DLD1 (cell line): ENCODE data around the gene SLC50A1.

Experiments used
- in situ Hi-C: cut with HindIII; loops from 2 replicates; pipeline ENCODE4 v1.10.0; 2017; ENCODE audit warnings: low sequenced_read_pairs

SLC50A1 gene, protein sequence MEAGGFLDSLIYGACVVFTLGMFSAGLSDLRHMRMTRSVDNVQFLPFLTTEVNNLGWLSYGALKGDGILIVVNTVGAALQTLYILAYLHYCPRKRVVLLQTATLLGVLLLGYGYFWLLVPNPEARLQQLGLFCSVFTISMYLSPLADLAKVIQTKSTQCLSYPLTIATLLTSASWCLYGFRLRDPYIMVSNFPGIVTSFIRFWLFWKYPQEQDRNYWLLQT

DNA sequence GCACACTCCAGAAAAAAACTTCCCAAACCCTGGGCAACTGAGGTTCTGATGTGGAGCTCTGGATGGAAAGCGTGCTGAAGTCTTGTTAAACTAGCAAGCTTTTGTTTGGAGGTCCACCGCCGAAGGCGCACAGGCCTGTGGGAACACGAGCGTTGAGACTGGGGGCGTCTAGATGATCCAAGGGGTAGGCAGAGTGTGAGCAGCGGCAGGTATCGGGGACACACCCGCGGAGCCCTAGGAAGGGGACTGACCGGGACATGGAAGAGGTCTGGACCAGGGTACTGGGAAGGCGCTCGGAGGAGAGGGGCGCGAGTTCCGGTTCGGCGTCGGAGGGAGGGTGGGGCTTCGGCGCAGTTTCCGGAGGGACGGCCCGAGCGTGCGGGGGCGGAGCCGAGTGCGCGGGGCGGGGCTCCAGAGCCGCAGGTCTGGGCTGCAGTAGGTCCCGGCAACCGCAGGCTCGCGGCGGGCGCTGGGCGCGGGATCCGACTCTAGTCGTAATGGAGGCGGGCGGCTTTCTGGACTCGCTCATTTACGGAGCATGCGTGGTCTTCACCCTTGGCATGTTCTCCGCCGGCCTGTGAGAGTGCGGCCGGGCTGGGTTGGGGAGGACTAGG lies at the start of gene SLC50A1:
TSS of gene SLC50A1 (plus strand) at position 438 of the 614 bp plus-strand sequence. CDS start at position 498, 60 bp downstream.
- in situ Hi-C loops, result no loop called here

DNA sequence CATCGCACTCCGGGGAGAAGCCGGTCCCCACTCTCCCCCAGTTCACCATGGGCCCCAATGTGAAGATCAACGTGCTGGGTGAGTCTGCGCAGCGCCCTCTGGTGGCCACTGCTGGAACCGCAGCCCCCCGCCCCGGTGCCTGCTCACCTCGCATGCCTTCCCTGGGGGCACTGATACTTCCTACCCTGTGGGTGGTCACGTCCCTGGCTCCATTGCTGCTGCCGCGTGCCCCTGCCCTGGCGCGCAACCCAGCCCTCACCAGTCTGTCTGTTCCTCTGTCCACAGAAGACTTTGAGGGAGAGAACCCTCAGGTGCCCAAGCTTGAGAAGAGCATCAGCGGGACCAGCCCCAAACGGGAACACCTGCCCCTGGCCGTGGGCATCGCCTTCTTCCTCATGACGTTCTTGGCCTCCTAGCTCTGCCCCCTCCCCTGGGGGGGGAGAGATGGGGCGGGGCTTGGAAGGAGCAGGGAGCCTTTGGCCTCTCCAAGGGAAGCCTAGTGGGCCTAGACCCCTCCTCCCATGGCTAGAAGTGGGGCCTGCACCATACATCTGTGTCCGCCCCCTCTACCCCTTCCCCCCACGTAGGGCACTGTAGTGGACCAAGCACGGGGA lies 49.4 kb upstream of the SLC50A1 start:
- in situ Hi-C loops, result no loop called here

DNA sequence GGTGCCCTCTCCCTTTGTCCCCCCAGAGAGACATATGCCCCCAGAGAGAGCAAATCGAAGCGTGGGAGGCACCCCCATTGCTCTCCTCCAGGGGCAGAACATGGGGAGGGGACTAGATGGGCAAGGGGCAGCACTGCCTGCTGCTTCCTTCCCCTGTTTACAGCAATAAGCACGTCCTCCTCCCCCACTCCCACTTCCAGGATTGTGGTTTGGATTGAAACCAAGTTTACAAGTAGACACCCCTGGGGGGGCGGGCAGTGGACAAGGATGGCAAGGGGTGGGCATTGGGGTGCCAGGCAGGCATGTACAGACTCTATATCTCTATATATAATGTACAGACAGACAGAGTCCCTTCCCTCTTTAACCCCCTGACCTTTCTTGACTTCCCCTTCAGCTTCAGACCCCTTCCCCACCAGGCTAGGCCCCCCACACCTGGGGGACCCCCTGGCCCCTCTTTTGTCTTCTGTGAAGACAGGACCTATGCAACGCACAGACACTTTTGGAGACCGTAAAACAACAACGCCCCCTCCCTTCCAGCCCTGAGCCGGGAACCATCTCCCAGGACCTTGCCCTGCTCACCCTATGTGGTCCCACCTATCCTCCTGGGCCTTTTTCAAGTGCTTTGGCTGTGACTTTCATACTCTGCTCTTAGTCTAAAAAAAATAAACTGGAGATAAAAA lies 48.7 kb upstream of the SLC50A1 start:
- in situ Hi-C loops, result no loop called here

DNA sequence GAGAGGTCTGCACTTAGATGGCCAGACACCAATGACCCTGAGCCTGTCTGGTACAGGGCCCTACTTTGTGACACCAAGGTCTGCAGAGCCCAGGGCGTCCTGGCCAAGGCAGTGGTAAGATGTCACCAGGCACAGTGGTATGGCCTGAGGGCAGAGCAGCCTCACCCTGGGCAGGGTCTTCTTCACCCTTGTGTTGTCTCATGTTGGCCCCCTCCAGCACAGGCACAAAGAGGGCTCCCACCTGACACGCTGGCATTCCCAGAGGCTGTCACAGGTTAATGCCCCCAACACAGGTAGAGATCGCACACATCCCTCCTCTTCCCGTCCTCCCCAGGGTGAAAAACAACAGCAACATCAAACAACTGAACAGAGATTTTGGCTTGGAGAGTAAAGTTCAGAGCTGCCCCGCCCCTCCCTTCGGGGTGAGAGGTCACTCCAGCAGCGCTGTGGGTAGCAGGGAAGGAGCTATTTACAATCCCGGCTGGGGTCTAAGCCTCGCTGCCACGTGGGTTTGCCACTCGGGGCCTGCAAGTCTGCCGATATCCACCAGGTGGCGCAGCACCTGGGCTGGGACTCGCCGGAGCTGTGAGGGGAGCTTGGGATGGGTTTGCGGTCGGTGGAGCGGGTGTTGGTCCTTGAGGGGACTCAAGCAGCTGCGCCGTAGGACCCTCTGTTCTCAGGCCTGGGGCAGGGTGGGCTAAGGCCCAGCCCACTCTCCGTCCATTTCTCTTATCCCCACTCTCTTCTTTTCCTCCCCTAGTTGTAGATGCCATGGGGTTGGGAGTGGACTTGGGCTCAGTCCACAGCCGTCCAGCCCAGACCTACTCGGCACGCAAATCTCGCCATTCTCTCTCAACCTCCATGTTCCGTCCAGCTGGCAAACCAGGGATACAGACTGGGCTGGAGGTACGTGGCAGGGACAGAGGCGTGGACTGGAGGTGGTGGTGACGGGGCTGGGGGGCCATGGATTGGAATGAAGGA lies 44.3 kb upstream of the SLC50A1 start:
- in situ Hi-C loops, result no loop called here

DNA sequence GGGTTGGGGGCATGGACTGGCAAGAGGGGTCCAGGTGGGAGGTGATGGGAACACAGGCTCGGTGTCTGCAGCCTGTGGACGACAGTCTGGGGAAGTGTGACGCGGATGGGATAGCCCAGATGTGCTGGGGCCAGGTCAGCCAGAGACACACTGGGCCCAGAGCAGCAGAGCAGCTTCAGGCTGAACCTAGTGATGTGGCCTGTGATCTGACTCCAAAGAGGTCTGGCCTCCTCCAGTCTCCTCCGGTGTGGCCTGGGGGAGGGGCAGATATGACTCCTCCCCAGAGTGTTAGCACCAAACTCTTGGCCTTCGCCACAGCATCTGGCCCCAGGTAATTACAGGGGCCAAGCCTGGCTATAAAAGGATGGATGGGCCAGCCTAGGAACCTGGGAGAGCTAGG lies 43.5 kb upstream of the SLC50A1 start:
- in situ Hi-C loops, result no loop called here

DNA sequence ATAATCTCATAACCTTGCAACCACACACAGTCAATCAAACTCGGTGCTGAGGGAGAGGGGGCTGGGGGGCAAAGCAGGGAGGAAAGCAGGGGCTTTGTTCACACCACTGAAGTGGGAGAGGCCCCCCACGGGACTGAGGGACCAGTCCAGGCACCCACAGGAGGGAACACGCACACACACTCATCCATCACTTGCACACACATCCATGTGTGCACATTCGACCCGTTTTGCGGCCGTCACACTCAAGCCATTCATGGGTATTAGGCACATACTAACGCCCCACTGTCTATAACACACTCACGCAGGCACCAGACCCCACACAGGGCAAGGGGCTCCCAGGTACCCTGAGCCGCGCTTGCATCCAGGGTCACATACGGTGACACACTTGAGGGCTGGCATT lies 43.0 kb upstream of the SLC50A1 start:
- in situ Hi-C loops, result no loop called here

DNA sequence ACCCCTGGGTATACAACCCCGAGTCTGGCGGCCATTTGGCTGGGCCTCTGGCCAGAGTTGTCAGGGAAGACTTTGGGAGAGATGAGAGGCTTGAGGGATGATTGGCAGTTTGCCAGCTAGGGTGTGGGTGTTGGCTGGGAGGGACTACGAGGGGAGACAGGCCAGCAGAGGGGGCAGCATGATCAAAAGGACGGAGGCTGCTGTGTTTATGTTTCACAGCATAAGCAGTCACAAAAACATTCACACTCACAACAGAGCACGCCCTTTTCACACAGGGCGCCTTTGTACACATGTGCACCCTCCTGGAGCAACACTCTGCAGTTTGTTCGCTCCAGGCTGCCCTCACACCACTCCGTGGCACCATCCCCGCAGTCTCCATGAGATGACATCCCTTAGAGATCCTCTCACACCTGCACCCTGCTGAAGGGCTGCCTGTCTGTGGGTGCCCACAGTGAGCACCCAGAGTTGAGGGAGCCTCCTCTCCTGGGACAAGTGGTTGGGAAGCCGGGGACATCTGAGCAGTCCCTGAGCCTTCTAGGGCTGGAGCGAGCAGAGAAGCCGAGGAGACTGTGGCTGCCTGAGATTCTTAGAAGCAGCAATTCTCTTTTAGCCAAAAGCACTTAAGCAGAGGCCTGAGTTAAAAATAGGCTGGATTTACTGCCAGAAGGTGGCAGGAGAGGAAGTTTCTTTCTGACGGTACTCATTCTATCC lies 41.6 kb upstream of the SLC50A1 start:
- in situ Hi-C loops, result no loop called here

DNA sequence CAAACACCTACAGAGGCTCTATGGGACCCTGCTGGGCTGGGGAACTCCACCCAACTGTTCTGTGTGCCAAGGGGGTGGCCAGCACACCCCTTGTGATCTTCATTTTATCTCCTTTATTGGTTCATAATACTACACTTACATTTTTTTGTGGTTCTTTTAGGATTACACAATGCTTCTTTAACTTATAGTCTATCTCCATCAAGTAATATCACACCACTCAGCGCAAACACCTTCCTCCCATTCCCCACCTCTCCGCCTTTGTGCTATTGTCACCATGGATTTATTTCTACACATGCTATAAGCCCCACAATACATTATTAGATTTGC lies 41.1 kb upstream of the SLC50A1 start:
- in situ Hi-C loops, result no loop called here

DNA sequence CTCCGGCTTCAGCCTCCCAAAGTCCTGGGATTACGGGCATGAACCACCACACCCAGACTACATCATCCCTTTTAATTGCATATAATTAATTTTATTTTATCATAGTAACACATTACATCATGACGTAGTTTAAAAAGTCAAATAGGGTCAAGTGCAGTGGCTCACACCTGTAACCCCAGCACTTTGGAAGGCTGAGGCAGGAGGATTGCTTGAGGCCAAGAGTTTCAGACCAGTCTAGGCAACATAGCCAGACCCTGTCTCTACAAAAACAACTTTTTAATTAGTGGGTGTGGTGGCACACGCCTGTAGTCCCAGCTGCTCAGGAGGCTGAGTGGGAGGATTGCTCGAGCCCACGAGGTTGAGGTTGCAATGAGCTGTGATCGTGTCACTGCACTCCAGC lies 36.3 kb upstream of the SLC50A1 start:
- in situ Hi-C loops, result no loop called here

DNA sequence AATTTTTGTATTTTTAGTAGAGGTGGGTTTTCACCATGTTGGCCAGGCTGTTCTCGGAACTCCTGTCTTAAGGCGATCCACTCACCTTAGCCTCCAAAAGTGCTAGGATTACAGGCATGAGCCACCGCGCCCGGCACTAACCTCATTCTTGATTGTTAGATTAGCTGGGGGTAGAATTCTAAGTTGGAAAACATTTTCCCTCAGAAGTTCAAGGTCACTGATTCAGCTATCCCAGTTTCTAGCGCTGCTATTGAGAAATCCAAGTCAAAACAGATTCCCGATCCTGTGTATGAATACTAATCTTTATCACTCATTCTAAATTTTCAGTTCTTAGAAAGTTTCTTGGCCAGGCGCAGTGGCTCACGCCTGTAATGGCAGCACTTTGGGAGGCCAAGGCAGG lies 32.3 kb upstream of the SLC50A1 start:
- in situ Hi-C loops, result no loop called here

DNA sequence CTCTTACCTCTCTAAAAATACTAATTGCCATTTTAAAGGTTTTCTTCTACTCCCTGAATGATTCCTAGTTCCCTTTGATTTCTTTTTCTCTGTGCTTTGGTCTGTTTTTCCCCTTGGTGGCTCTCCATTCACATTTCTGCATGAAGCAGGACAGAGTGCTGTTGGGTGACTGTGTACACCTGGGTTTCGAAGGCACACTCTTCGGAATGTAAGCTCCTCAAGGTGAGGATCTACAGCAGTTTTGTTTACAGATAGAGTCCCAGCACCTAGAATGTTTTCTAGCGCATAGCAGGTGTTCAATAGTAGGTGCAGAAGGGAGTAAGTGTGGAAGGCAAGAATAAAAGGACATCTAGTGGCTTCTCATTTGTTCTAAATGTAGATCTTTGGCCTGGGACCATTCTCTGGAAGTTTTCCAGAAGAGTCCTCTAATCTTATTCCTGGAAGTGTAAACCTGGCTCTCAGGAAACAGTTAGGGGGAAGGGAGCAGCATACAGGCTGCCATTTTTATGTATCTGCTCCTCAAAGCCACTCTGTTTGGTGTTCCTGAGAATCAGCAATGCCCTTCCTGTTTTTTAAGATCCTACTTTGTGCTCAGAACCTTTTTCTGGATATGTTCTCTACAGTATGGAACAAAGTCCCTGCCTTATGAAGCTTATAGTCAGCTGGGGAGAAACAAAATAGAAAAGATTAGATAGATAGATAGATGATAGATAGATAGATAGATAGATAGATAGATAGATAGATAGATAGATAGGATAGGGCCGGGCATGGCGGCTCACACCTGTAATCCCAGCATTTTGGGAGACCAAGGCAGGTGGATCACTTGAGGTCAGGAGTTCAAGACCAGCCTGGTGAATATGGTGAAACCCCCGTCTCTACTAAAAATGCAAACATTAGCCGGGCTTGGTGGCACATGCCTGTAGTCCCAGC lies 30.8 kb upstream of the SLC50A1 start:
- in situ Hi-C loops, result no loop called here

DNA sequence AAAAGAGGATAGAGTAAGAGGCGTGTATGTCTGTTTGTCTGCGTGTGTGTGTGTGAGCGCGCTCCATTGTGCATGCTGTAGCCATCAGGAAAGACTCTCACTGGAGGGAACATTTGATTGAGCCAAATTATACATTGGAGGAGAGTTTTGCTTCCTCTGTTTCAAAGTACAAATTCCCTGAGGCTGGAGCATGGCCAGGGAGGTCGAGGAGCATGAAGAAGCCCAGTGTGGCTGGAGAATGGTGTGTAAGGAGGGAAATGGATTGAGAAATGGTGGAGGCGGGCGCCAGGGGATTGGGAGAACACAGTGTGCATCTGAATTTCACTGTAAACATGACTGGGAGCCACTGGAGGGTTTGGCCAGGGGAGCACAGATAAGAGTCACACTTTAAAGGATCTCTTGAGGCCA lies 30.0 kb upstream of the SLC50A1 start:
- in situ Hi-C loops, result no loop called here

DNA sequence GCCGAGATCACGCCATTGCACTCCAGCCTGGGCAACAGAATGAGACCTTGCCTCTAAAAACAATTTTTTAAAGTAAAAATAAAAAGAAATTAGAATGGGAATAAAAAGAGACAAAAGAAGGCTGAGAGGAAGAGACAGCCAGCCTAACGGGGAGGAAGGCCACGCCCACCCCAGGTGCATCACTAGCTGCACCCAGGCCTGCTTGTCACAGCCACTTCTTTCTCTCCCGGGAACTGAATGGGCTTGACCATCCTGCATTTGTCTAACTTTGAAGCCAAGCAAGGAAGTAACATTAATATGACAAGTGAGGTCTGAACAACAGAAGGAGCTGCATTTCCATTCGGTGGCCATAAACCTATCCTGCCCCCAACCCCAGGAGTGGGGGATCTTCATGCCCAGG lies 28.8 kb upstream of the SLC50A1 start:
- in situ Hi-C loops, result no loop called here

DNA sequence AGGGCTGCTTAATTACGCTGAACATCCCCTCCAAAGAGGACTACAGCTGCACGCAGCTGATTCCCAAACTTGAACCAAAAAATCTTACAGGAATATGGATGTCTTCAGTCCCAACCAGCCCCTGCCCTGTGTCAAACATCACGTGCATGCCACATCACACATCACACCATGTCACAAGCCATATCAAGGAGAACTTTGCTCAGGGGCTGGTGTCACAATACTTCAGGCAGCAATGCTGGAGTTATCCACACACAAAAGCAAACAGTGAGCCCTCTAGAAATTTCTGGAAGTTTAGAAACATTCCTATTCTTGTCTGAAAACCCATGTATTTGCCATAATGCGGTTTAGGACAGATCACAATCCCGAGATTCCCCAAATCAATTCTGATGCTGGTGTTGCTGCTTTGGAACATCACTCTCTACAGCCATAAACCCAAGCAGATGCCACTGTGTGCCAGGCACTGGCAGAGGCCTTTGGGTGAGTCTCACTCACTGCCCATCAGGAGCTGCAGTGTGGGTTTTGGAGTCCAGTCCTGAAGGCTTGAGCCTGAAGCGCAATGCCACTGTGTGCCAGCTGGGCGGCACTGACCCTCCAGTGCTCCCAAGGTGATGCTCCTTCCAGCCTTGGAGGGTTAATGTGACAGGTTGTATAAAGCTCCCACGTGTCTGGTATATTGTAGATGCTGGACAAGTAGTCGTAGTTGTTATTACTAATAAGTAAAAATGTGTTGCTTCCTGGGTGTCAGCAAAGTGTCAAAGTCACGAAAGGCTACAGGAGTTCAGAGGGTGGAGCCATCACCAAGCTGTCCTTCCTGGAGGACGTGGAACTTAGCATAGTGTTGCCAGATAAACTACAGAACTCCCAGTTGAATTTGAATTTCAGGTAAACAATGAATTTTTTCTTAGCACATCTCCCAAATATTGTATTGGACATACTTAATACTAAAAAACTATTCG lies 28.1 kb upstream of the SLC50A1 start:
- in situ Hi-C loops, result no loop called here

DNA sequence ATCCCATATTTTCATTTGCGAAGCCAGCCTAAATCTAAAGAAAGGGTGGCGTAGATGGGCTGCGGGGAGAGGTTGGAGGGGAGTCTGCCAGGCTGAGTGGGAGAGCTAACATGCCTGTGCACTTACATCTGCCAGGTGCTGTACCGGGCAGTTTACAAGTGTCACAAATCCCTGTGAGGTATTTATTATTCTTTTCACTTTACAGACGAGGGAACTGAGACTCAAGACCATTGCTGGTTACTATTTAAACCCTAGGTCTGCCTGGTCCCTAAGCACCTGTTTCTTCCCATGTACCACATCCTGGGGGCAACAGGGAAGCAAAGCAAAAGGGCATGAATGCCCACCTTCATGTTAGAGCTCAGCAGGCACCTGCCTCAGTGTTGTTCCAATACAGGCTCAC lies 27.4 kb upstream of the SLC50A1 start:
- in situ Hi-C loops, result no loop called here

DNA sequence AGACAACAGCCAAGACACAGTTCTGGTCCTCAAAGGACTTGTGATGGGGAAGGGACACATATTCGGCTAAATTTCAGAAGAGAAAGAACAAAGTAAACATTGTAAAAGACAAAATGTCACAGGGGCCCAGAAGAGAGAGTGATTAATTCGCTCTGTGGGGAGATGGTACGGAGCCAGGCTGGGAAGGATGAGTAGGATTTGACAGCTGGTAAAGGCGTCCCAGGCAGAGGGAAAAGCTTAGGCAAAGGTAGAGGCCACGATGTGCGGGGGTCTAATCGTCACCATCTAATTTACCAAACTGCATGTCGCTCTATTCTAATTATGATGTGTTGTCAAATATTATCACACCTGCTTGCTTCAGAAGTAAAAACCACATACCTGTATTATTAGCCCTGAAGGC lies 25.3 kb upstream of the SLC50A1 start:
- in situ Hi-C loops, result no loop called here

DNA sequence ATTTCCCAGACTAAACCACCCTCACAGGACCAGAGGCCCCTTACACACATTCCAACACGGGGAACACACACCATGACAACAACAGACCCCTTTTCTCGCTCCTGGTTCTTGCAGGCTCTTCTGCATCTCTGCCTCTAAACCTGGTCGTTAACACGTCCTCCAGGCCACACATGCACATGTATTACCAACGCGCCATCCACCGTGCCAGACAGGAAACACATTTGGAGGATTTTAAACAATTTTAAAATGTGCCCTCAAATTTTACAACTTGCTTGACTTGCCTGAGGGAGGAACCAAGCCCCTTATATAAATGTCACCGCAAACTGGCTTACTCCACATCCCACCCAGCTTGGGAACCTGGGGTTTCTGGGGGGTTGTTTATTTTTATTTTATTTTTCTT lies 24.8 kb upstream of the SLC50A1 start:
- in situ Hi-C loops, result no loop called here

DNA sequence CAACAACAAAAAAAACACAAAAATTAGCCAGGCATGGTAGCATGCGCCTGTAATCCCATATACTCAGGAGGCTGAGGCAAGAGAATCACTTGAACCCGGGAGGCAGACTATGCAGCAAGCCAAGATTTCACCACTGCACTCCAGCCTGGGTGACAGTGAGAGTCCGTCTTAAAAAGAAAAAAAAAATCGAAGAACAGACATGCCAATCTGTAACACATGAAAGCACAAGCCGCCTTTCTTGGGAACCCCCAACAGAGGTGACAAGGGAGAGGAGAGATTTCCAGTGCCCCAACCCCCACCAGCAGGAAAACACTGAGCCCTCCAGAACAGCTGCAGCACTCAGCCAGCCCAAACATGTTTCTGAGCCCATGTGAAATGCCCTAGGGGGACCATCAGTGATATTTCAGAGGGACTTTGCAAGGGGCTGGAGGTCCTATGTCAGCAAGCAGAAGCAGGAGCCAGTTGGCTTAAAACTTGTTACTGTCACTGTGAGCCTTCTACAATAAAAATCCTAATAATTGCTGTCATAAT lies 22.1 kb upstream of the SLC50A1 start:
- in situ Hi-C loops, result no loop called here
